SK-N-SH (cell line): ENCODE data around the gene UQCR10. TPM values are rescaled to one million over a fixed set of nuclear protein-coding genes. Genes with fewer than 3 reads are reported as not detected.

Experiments used
- CTCF ChIA-PET: fragments of 300-600, 350-600 bp; formaldehyde crosslinking; extraction: SDS; loops from one replicate; lab custom pipeline; 2021; lab: Yijun Ruan, JAX
- POLR2A ChIA-PET: fragments of 350-600 bp; sonication (Branson Sonifier 250); formaldehyde crosslinking; extraction: SDS; loops from one replicate; lab custom pipeline; 2020; ENCODE audit warnings: antibody characterized with exemption, inconsistent platforms; lab: Yijun Ruan, JAX
- DNase-seq: peaks from one replicate; pipeline ENCODE4 v3.0.0; 2012
- H2AFZ ChIP-seq: fragments of 200-600 bp; sonication (generic); 2 replicates; pipeline ENCODE4 v1.8.1; 2016; ENCODE audit warnings: antibody characterized with exemption, mild to moderate bottlenecking, low read depth
- H3F3A ChIP-seq: fragments of 200-600 bp; sonication (generic); replicated peaks from 2 replicates; pipeline ENCODE3; 2016; ENCODE audit warnings: antibody characterized with exemption, mild to moderate bottlenecking; ENCODE audit not compliant: insufficient read depth
- H3K27ac ChIP-seq, 2 experiments: fragments of 200-500 bp in 1 of 2; fragments of 200-600 bp in 1 of 2; sonication (Bioruptor generic) in 1 of 2; sonication (generic), shearing (Covaris generic) in 1 of 2; 2 replicates each; pipeline versions ENCODE4 v1.5.1 to v1.6.1; 2014 to 2016; ENCODE audit warnings: low read depth in 2 of 2, inconsistent platforms in 1 of 2, low read length in 1 of 2, mild to moderate bottlenecking in 1 of 2, mixed read lengths in 1 of 2
- H3K27me3 ChIP-seq: fragments of 200-600 bp; sonication (generic), shearing (Covaris generic); 2 replicates; pipeline ENCODE4 v1.6.1; 2016; ENCODE audit warnings: mixed run types; ENCODE audit not compliant: insufficient read depth
- H3K36me3 ChIP-seq, 2 experiments: fragments of 200-500 bp in 1 of 2; fragments of 200-600 bp in 1 of 2; sonication (Bioruptor generic) in 1 of 2; sonication (generic) in 1 of 2; replicated peaks in 1 of 2; 2 replicates each; pipeline versions ENCODE3 to v1.5.1; 2014 to 2016; ENCODE audit warnings: low read length in 1 of 2, mild to moderate bottlenecking in 1 of 2; ENCODE audit not compliant: insufficient read depth in 2 of 2, control insufficient read depth in 1 of 2
- H3K4me1 ChIP-seq, 2 experiments: fragments of 200-500 bp in 1 of 2; fragments of 200-600 bp in 1 of 2; sonication (Bioruptor generic) in 1 of 2; sonication (generic), shearing (Covaris generic) in 1 of 2; 2 replicates each; pipeline versions ENCODE4 v1.5.1 to v1.6.1; 2014 to 2016; ENCODE audit warnings: low read depth in 1 of 2, low read length in 1 of 2, mixed run types in 1 of 2; ENCODE audit not compliant: insufficient read depth in 2 of 2, control insufficient read depth in 1 of 2
- H3K4me2 ChIP-seq: fragments of 200-600 bp; sonication (generic), shearing (Covaris generic); 2 replicates; pipeline ENCODE4 v1.6.1; 2017; ENCODE audit warnings: mixed run types
- H3K4me3 ChIP-seq, 2 experiments: fragments of 200-500 bp in 1 of 2; fragments of 200-600 bp in 1 of 2; sonication (Bioruptor generic) in 1 of 2; sonication (generic), shearing (Covaris generic) in 1 of 2; 2 replicates each; pipeline versions ENCODE4 v1.5.1 to v1.8.1; 2014 to 2016; ENCODE audit warnings: low read depth in 2 of 2, inconsistent platforms in 1 of 2, low read length in 1 of 2, mild to moderate bottlenecking in 1 of 2, mixed read lengths in 1 of 2, moderate library complexity in 1 of 2
- H3K79me2 ChIP-seq: fragments of 200-600 bp; sonication (generic); 2 replicates; pipeline ENCODE4 v1.8.1; 2017; ENCODE audit warnings: mild to moderate bottlenecking; ENCODE audit not compliant: insufficient read depth
- H3K9ac ChIP-seq: fragments of 200-600 bp; sonication (generic); 2 replicates; pipeline ENCODE4 v1.6.1; 2017; ENCODE audit warnings: mixed run types
- H3K9me2 ChIP-seq: fragments of 200-600 bp; sonication (generic); 2 replicates; pipeline ENCODE4 v1.6.1; 2017; ENCODE audit warnings: mixed run types
- H3K9me3 ChIP-seq: fragments of 200-600 bp; sonication (generic); 2 replicates; pipeline ENCODE4 v1.6.1; 2017; ENCODE audit warnings: mixed run types, mild to moderate bottlenecking, moderate library complexity
- H4K20me1 ChIP-seq: fragments of 200-600 bp; sonication (generic); 2 replicates; pipeline ENCODE4 v1.6.1; 2017; ENCODE audit warnings: mild to moderate bottlenecking, mixed run types; ENCODE audit not compliant: insufficient read depth
- CTCF ChIP-seq: fragments of 200-600 bp; sonication (generic); IDR thresholded peaks from 2 replicates; pipeline ENCODE4 v1.6.1; 2017; ENCODE audit warnings: antibody characterized with exemption, mild to moderate bottlenecking, moderate library complexity
- EZH2phosphoT487 ChIP-seq: fragments of 200-600 bp; sonication (generic); IDR thresholded peaks from 2 replicates; pipeline ENCODE4 v1.6.1; 2017; ENCODE audit warnings: low read depth, mixed run types, mild to moderate bottlenecking, antibody characterized with exemption, moderate library complexity, borderline replicate concordance
- GABPA ChIP-seq: IDR thresholded peaks from 2 replicates; pipeline ENCODE4 v1.4.0; 2012; ENCODE audit warnings: low read depth, mild to moderate bottlenecking
- GATA2 ChIP-seq: sonication (generic); formaldehyde crosslinking; IDR thresholded peaks from 2 replicates; pipeline ENCODE4 v1.5.0; 2020; ENCODE audit warnings: mild to moderate bottlenecking, missing genetic modification reagents
- JUND ChIP-seq: IDR thresholded peaks from 2 replicates; pipeline ENCODE4 v1.4.0; 2012
- MXI1 ChIP-seq: IDR thresholded peaks from 2 replicates; pipeline ENCODE4 v1.6.1; 2012; ENCODE audit warnings: mild to moderate bottlenecking, low read depth, low read length, improper control_type of control experiment
- NFIC ChIP-seq: IDR thresholded peaks from 2 replicates; pipeline ENCODE4 v1.4.0; 2012; ENCODE audit warnings: borderline replicate concordance
- NRF1 ChIP-seq: IDR thresholded peaks from 2 replicates; pipeline ENCODE4 v1.6.1; 2012; ENCODE audit warnings: low read depth, mild to moderate bottlenecking, low read length
- POLR2AphosphoS5 ChIP-seq: IDR thresholded peaks from 2 replicates; pipeline ENCODE4 v1.6.1; 2012; ENCODE audit warnings: low read depth, low read length
- RCOR1 ChIP-seq: fragments of 150-350 bp; IDR thresholded peaks from 2 replicates; pipeline ENCODE4 v1.6.1; 2017; ENCODE audit warnings: antibody characterized with exemption, low read length
- SMC3 ChIP-seq: IDR thresholded peaks from 2 replicates; pipeline ENCODE4 v1.6.1; 2012; ENCODE audit warnings: low read depth, low read length, improper control_type of control experiment
- TCF12 ChIP-seq: IDR thresholded peaks from 2 replicates; pipeline ENCODE4 v1.4.0; 2012
- USF2 ChIP-seq: fragments of 150-350 bp; IDR thresholded peaks from 2 replicates; pipeline ENCODE4 v1.6.1; 2017; ENCODE audit warnings: antibody characterized with exemption, low read length, low read depth, borderline replicate concordance
- YY1 ChIP-seq: IDR thresholded peaks from 2 replicates; pipeline ENCODE4 v1.4.0; 2012; ENCODE audit warnings: low read depth, mild to moderate bottlenecking
- WGBS: methylation state at CpG from one replicate; pipeline ENCODE4 v1.1.6; 2017; ENCODE audit warnings: low lambda C conversion rate; 5-methylcytosine and 5-hydroxymethylcytosine counted together
- polyA plus RNA-seq, 3 experiments: library from polyadenylated mRNA; depleted of rRNA; stranded (reverse); fragments of >200 nt; gene quantifications; 2 replicates each; pipeline ENCODE4 v1.2.3, GENCODE V29; 2012
- TF ChIP-seq, protein P1 (sequence below): IDR thresholded peaks from 2 replicates; pipeline ENCODE4 v1.4.0; 2012; ENCODE audit warnings: low read depth
- TF ChIP-seq, protein P2 (sequence below): IDR thresholded peaks from 2 replicates; pipeline ENCODE4 v1.4.0; 2012; ENCODE audit warnings: low read depth, borderline replicate concordance
- TF ChIP-seq, protein P3 (sequence below): IDR thresholded peaks from 2 replicates; pipeline ENCODE4 v1.6.1; 2012; ENCODE audit warnings: mild to moderate bottlenecking, low read depth, low read length, moderate library complexity

Gene UQCR10
- polyA plus RNA-seq, 1 of the 3 experiments (the other 2 are of a cell fraction) = 248 TPM

DNA sequence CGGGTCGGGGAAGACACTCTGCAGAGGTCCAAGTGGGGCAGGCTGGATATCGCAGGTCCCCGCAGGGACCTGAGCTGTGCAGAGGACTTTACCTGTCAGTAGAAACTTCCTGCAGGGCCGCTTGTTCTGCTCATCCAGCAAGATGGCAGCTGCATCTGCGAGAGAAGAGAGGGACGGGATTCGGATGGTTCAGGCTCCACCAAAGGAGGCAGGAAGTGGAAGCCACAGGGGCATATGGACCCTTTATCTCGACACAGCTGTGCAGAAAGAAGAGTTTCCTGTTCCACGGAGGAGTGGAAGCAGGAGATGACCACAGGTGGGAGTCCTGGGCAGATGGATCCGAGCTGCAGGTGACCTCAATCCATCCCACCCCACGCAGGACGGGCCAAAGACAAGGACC, 24.8 kb upstream of the UQCR10 start:
- Histone ChIP-seq H2AFZ (no peak overlapping the region), H3K36me3 (peaks cover 0 to 12% of the 10 kb centered on the region in 2 experiments), H3F3A (no peaks in the 10 kb centered on the region), H3K4me1 (no peaks in the 10 kb centered on the region; a peak in 1 of 4 replicates), H3K27ac (no peak overlapping the region), H3K27me3 (no peaks in the 10 kb centered on the region), H3K4me3 (no peak overlapping the region), H3K79me2 (no peaks in the 10 kb centered on the region), H4K20me1 (no peaks in the 10 kb centered on the region), H3K9me2 (no peaks in the 10 kb centered on the region), H3K9me3 (no peaks in the 10 kb centered on the region), H3K9ac (no peak overlapping the region), H3K4me2 (no peak overlapping the region)
- no peak for DNase-seq
- TF ChIP-seq POLR2AphosphoS5 = no peak
- TF ChIP-seq GATA2 (CRISPR knock-in tag) = no peak
- no peak for TF ChIP-seq YY1
- no peak for TF ChIP-seq TCF12
- no peak for TF ChIP-seq JUND
- no peak for TF ChIP-seq RCOR1
- TF ChIP-seq, protein P1, sequence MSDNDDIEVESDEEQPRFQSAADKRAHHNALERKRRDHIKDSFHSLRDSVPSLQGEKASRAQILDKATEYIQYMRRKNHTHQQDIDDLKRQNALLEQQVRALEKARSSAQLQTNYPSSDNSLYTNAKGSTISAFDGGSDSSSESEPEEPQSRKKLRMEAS = no peak
- TF ChIP-seq USF2 = no peak
- no peak for TF ChIP-seq NRF1
- TF ChIP-seq EZH2phosphoT487 = no peak
- no peak for TF ChIP-seq GABPA
- TF ChIP-seq NFIC = no peak
- TF ChIP-seq MXI1 = no peak
- TF ChIP-seq SMC3 = no peak
- TF ChIP-seq CTCF = no peak
- TF ChIP-seq, protein P2, sequence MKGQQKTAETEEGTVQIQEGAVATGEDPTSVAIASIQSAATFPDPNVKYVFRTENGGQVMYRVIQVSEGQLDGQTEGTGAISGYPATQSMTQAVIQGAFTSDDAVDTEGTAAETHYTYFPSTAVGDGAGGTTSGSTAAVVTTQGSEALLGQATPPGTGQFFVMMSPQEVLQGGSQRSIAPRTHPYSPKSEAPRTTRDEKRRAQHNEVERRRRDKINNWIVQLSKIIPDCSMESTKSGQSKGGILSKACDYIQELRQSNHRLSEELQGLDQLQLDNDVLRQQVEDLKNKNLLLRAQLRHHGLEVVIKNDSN = no peak
- TF ChIP-seq, protein P3, sequence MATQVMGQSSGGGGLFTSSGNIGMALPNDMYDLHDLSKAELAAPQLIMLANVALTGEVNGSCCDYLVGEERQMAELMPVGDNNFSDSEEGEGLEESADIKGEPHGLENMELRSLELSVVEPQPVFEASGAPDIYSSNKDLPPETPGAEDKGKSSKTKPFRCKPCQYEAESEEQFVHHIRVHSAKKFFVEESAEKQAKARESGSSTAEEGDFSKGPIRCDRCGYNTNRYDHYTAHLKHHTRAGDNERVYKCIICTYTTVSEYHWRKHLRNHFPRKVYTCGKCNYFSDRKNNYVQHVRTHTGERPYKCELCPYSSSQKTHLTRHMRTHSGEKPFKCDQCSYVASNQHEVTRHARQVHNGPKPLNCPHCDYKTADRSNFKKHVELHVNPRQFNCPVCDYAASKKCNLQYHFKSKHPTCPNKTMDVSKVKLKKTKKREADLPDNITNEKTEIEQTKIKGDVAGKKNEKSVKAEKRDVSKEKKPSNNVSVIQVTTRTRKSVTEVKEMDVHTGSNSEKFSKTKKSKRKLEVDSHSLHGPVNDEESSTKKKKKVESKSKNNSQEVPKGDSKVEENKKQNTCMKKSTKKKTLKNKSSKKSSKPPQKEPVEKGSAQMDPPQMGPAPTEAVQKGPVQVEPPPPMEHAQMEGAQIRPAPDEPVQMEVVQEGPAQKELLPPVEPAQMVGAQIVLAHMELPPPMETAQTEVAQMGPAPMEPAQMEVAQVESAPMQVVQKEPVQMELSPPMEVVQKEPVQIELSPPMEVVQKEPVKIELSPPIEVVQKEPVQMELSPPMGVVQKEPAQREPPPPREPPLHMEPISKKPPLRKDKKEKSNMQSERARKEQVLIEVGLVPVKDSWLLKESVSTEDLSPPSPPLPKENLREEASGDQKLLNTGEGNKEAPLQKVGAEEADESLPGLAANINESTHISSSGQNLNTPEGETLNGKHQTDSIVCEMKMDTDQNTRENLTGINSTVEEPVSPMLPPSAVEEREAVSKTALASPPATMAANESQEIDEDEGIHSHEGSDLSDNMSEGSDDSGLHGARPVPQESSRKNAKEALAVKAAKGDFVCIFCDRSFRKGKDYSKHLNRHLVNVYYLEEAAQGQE = no peak
- ChIA-PET POLR2A (no interaction called here), CTCF (interaction anchor here (0.7 to 1.6 kb wide), 4 partner anchors 8 to 117 kb away, joined by 3 to 4 read pairs (median 4); partner anchors contain the start of genes UQCR10 and ZMAT5)
- WGBS = 85% methylated on average over 13 of the region's 13 CpGs
